GM18508 (cell line): ENCODE measurements around the gene CD81.

Experiments
- ATAC-seq: cut with Tn5 transposase; IDR thresholded peaks from one replicate; pipeline ENCODE4 v1.9.1; 2021; ENCODE audit warnings: moderate number of reproducible peaks; ENCODE audit not compliant: insufficient read depth, unreplicated experiment

CD81 gene

DNA sequence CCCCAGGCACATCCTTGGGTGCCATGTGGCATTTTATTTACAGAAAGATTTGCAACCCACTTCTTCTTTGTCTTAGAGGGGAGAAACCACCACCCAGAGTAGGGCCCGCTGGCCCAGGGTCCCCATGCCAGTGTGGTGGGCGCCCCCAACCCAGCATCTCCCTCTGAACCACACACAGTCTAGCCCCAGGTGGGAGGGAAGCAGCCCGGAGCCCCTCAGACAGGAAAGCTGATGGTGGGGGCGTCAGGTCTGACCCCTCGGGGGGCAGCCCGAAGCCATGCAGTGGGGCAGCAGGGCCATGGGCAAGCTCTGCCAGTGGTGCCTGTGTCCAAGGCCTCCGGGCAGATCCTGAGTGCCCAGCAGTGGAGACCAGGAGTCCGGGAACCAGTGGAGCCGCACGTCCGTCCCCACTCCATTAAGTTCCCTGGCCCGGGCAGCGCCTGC is 55.5 kb downstream of the CD81 start:
- no peak for ATAC-seq

DNA sequence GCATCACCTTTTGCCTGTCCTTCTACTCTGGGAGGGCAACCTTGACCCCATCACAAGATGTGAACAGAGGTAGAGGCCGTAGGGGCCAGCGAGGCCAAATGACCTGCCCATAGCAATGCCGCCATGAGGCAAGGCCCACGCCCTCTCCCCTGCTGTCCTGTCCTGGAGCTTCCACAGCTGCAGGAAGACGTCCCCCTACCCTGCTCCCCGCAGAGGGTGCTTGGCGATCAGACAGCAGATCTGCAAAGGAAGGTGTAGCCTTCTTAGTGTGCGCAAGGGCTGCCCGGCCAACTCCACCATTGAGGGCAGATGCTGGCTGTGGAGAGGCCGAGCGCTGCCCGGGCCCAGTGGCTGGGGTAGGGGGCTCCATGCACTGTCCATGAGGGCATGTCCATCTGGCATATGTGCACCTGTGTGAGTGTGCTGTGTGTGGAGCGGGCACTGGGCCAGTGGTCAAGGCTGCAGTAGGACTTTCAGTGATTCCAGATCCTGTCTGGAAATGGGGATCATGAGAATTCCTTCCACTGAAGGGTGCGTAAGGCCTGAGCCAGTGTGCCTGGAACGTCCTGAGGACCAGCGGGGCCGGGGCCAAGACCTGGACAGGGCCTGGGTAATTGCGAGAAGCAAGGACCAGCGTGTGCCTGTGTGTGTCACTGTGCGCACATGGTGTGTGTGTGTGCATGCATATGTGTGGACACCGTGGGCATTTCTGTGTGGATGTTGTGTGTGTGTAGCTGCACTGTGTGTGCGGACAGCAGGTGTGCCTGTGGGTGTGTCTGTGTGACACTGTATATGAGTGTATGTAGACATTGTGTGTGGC is 56.2 kb downstream of the CD81 start:
- ATAC-seq = no peak

DNA sequence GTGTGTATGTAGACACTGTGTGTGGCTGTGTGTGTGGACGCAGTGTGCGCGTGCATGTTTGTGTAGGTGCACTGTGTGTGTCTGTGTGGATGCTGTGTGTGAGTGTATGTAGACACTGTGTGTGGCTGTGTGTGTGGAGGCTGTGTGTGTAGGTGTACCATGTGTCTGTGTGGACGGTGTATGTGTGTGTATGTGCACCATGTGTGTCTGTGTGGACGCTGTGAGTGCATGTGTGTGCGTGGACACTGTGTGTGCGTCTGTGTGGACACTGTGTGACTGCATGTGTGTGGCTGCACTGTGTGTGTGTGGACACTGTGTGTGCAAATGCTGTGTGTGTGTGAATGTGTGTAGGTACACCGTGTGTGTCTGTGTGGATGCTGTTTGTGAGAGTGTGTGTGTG is 56.9 kb downstream of the CD81 start:
- ATAC-seq = no peak

DNA sequence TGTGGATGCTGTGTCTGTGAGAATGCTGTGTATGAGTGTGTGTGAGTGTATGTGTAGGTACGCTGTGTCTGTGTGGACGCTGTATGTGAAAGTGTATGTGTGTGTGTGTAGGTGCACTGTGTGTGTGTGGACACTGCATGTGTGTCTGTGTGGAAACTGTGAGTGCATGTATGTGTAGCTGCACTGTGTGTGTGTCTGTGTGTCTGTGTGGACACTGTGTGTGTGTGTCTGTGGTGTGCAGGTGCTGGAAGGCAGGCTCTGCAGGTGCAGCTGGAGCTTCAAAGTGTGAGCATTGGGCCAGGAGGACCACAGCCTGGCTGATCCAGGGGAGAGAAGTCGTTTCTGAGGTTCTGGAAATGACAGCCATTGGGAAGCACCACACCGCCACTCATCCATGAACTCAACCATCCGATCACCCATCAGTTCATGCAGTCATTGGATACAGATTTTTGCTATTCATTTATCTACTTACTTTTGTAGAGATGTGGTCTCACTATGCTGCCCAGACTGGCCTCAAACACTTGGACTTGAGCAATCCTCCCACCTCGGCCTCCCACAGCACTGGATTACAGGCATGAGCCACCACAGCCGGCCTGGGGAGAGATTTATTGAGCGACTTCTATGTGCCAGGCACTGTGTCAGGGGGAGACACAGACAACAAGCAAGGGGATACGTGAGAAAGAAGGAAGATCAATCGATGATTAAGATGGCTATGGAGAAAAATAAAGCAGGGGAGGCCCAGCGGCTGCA is 57.6 kb downstream of the CD81 start:
- ATAC-seq = no peak

DNA sequence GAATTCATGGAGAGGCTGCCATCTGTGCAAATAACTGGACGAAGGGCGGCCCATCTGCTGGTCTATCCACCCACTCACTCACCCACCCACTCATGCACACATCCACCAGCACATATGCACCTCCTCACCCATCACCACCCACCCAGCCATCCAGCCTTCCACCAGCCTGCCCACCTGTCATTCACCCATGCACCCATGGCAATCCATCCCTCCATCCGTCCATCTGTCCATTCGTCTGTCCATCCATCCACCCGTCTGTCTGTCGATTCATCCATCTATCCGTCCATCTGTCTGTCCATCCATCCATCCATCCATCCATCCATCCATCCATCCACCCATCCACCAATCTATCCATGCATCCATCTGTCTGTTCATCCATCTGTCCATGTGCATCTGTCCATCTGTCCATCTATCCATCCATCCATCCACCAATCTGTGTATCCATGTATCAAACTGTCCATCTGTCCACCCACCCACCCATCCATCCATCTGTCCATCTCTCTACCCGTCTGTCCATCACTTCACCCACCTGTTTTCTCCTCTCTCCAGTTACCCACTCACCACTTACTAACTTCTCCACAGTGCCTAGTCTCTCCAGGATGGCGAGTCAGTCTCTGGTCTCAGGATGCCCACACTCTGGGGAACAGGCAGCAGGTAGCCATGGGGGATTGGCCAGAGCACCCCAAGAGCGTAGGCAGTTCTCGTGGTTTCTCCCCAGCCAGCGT is 58.3 kb downstream of the CD81 start:
- no peak for ATAC-seq

DNA sequence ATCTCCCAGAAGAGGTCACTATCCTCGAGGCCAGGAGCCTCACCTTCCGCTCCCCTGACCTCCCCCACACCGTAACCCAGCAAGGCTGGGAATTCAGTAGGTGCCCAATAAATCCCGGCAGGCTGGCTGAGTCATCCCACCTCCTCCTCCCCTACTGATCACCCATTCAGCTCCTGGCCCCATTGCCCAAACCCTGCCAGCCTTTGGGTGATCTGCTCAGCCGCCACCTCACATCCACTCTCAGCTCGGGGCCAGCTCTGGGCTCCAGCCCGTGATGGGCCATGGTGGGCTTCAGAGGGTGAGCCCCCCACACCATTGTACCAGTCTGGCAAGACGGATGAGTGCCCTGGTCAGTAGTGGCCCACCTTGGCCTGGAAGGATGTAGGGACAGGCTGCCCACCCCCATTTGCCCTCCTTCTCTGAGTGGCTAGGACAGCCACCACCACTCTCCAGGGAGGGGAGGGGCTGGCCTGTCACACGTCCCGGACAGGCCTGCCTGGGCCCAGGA is 59.0 kb downstream of the CD81 start:
- ATAC-seq = no peak

DNA sequence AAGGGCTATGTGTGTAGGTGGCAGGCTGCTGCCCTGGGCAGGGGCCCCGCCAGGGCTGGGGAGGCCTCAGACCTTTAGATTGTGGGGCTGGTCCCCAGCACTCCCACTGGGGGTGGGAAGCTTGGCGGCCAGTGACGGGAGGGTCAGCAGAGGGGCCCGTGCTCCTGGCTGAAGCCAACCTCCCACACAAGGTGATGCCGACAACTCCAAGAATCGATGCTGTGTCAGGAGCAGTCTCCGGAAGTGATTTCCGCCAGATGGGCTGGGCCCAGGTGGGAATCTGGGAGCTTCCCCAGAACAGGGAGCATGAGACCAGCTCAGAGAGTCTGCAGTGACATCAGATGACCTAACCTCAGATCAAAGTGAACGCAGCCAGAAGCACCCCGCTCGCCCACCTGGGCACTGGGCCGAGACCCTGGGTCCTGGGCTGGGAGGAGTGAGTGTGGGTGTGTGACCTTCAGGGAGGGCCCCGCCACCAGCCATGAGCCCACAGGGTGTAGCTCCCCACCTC is 59.5 kb downstream of the CD81 start:
- ATAC-seq = no peak

DNA sequence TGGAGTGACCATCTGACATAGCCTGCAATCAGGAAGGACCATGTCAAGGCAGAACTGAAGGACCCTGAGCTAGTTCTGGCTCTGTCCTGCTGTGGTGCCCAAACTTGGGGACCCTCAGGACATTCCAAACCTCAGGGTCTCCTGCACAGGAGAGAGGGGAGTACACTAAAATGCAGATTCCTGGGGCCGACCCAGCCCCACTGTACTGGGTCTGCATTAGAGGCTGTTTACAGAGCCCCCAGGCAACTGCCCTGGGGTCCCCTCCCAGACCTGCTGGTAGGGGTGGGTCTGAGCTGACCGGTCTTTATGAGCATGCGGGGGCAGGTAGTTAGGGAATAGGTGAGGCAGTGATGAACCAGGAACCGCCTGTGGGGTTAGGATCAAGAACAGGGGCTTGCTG is 60.4 kb downstream of the CD81 start:
- no peak for ATAC-seq

DNA sequence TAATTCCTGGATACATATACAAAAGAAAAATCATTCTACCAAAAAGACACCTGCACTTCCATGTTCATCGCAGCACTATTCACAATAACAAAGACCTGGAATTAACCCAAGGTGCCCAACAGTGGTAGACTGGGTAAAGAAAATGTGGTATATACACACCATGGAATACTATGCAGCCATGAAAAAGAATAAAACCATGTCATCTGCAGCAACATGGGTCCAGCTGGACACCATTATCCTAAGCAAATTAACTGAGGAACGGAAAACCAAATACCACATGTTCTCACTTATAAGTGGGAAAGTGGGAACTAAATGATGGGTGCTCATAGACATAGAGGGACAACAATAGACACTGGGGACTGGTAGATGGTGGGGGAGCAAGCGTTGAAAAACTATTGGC is 62.7 kb downstream of the CD81 start:
- no peak for ATAC-seq

DNA sequence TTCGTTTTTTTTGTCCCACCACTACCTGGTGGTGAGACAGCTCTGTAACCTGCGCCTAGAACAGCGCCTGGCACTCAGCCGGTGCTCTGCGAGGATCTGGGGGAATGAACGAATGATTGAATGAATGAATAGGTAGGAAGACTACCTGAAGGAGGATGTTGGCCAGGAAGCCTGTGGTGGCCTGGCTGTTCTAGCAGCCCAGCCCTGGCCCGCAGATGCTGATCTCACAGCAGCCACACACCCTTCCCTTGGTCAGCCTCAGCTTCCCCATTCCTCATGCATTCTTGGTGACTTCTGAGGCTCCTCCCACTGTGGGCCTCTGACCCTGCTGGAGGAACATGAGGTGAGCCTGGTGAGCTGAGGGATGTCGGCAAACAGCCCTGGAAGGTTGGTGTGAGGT is 63.5 kb downstream of the CD81 start:
- no peak for ATAC-seq

DNA sequence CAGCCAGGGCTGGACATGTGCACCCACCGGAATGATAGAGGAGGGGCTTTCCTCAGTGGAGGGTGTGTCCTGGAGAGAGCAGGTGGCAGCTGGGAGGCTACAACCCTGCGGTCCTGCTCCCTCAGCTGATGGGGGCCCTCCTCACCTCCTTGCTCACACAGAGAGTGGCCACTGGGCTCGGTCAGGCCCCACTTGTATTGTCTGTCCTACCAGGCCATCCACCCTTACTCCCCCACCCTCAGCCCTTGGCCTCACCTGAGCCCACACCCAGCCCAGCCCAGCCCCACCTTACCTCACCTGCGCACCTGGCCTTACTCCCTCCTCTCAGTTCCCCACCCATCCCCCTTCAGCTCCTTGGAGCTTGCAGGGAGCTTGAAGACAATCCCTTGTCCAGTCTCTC is 64.1 kb downstream of the CD81 start:
- ATAC-seq = no peak

DNA sequence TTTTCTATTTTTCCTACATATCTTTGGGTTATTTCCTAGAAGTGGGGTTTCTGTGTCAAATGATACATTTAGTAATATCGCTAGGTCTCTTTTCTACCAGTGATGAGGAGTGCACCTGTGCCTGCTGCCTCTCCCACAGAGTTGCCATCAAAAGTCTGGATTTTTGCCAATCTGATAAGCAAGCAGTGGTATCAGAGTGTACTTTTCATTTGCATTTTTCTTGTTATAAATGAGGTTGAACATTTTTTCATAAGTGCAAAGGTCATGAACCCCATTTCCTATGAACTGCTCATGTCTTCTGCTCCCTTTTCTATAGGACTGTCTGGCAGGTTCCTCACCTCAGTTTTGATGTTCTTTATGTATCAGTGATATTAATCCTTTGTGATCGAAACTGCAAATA is 65.5 kb downstream of the CD81 start:
- ATAC-seq = no peak

DNA sequence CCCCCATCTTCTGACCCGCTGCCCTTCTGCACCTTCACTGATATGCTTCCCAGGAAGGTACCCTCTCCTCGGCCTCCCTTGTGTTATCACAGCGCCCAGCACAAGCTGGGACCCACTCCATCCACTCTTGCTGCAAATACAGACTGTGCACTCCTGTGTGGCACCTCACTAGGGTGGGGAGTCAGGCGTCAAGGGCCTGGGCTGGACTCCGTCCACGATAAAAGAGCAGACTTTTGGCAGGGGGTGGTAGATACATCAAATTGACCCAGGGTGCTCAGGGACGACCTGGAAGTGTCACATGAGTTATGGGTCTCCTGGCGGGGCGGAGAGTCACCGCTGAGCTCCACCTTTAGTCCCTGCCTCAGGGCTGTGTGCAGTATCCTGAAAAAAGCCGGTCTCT is 66.3 kb downstream of the CD81 start:
- no peak for ATAC-seq

DNA sequence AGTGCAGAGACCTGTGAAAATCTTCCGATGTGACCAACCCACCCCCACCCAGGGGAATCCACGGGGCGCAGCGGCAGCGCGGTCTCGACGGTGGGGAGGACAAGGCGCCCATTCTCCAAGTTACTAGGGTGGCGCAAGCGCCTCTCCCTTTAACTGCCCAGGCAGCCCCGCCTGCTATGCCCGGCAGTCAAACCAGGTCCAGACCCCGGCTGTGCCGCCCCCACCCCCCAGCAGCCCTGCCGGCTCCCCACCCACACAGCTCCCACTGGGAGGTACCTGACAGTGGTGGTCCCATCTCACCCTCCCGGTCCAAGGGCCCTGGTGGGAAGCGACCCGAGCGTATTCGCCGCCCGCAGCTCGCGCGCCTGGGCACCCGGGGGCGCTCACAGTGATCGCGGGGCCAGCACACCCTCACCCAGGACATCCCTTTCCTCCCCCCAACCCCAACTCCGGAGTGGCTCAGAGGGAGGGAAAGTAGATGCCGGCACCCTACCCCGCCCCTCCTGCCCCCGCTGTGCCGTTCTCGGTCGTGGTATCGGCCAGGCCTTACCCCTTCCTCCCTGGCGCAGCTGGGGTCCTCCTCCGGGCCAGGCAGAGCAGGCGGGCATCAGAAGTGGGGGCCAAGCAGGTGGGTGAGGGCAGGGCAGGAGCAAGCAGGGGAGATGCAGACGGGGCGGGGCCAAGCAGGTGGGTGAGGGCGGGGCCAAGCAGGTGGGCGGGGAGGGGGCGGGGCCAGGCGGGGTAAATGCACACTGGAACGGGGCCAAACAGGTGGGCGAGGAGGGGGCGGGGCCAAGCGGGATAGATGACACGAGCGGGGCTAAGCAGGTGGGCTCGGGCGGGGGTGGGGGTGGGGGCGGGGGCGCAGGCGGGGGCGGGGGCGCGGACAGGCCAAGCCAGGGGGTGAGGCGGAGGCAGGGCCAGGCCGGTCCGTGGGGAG is 67.0 kb downstream of the CD81 start, which contains the start of gene TRPM5:
Gene TRPM5 (minus strand): TSS at position 634 of the 940 bp plus-strand sequence. CDS start 21,478 bp downstream, outside the sequence.
- no peak for ATAC-seq

DNA sequence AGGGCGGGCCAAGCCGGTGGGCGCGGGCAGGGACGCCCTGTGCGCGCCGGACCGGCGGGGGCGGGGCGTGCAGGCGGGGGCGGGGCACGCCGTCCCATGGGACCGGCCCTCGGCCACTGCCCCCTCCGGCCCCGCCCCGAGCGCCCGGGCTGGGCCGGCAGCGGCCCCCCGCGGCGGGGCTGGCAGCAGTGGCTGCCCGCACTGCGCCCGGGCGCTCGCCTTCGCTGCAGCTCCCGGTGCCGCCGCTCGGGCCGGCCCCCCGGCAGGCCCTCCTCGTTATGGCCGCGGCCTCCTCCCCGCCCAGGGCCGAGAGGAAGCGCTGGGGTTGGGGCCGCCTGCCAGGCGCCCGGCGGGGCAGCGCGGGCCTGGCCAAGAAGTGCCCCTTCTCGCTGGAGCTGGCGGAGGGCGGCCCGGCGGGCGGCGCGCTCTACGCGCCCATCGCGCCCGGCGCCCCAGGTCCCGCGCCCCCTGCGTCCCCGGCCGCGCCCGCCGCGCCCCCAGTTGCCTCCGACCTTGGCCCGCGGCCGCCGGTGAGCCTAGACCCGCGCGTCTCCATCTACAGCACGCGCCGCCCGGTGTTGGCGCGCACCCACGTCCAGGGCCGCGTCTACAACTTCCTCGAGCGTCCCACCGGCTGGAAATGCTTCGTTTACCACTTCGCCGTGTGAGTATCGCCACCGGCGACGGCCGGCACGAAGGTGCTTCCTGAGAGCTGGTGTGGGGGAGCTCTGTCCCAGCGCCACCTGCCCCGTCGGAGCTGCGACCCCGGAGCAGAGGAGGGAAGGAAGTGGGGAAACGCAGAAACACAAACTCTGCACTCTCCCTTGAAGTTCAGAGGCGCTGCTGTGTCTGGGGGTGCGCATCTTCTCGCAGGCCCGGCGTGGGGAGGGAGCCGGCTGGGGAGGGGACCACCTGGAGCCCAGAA is 68.0 kb downstream of the CD81 start, which contains the start of gene KCNQ1:
Gene KCNQ1 (plus strand): TSS at position 188 of the 925 bp plus-strand sequence. CDS start 91 bp downstream, at position 279.
- ATAC-seq = no peak

DNA sequence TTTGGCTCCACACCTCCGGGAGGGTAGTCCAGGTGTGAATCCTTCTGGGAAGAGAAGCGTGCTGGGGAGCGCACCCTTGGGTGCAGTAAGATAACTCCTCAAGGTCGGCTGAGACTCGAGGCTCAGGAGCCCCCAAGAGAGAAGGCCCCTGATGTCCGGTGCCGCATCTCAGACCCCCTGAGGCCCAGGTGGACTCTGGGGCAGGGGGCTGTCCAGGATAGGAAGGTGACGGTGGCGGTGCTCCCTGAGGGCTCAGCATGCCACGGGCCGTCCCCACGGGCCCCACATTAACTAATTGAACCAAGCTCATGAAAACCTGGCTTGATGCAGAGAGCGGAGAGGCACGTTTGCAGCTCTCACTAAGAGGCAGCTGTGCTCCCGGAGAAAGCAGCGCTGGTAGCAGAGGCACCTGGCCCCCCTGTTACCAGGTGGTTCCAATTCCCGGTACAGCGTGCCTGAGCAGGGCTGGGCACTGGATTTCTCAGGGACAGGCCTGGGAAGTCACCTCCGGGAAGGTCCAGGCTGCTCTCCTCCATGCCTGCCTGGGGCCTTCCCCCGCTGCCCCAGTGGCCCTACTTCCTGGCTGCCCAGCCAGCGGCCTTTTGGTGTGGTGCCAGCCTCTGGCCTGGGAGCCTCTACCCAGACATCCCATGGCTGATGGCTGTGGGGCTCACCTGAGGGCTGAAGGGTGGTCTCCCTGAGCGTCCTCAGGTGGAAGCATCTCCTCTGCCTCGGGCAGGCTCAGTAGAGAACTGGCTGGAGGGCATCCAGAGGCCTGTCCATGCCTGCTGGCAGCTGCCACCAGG is 68.8 kb downstream of the CD81 start:
- ATAC-seq = no peak

DNA sequence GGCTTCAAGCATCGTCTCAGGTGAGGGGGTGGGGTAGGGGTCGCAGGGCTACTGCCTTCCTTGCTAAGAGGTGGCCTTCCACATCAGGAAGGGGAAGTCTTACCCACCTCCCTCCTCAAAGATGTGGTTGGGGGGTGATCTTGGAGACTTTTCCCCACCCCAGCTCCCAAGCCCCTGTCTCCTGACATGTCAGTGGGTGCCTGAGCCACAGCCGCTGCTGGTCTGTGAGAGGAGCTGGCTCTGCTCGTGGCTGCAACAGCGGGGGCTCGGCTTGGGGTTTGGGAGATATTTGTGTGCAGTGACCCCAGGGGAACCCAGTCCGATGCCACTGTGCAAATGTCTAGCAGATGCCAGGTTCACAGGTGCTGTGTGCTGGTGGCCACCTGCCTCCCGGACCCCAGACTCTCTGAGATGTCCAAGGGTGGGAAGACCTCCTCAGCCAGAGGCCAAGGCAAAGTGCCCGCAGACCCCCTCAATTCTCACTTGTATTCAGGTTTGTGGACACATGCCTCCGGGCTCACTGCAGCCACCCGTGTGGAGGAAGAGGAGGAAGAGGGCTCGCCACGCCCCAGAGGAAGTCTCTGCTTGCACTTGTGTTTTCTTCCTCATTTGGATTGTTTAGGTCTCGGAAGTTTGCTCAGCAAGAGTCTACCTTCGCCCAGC is 69.6 kb downstream of the CD81 start:
- no peak for ATAC-seq
